Endometrium (tissue), 2 donors: ENCODE data around the gene IL34.
"Not testable (repeated sequence)": the region's sequence is repeated elsewhere in the genome, so short reads cannot be mapped to it uniquely, and the experiment has no call there.

ENCODE experiments used
- FAIRE-seq: peaks from 2 replicates; lab custom pipeline; 2012; peaks lifted over from hg19 to GRCh38; lab: Jason Lieb, UNC
- donor health status: control.
- donor health status: control.

Gene IL34

DNA sequence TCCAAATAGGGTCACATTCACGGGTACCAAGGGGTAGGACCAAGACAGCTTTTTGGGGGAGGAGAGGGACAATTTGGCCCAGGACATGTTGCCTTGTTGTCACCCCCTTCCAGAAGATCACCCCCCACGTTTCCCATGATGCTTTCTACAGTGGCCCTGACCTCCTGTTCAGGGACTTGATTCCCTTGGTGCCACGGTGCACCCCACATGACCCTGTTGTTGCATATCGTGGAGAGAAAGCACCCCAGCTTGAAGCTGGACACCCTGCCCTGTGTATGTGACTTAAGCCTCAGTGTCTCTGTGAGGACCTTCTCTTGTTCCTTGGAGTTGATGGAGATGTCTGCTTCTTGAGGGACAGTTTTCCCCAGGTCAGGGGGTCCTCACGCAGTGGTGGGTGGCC is 12.6 kb downstream of the IL34 start:
- FAIRE-seq = no peak

DNA sequence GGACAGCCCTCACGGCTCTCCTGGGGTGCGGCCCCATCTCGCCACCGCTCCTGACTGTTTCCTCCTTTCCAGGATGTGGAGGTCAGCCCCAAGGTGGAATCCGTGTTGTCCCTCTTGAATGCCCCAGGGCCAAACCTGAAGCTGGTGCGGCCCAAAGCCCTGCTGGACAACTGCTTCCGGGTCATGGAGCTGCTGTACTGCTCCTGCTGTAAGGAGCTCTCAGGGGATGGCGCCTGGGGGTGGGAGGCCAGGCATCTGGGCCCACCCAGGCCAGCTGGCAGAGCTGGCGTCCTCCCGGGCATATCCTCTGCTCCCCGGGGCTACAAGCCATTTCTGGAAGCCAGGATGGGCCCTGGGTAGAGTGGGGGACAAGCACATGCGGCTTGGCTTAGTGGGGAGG is 13.2 kb downstream of the IL34 start:
- no peak for FAIRE-seq

DNA sequence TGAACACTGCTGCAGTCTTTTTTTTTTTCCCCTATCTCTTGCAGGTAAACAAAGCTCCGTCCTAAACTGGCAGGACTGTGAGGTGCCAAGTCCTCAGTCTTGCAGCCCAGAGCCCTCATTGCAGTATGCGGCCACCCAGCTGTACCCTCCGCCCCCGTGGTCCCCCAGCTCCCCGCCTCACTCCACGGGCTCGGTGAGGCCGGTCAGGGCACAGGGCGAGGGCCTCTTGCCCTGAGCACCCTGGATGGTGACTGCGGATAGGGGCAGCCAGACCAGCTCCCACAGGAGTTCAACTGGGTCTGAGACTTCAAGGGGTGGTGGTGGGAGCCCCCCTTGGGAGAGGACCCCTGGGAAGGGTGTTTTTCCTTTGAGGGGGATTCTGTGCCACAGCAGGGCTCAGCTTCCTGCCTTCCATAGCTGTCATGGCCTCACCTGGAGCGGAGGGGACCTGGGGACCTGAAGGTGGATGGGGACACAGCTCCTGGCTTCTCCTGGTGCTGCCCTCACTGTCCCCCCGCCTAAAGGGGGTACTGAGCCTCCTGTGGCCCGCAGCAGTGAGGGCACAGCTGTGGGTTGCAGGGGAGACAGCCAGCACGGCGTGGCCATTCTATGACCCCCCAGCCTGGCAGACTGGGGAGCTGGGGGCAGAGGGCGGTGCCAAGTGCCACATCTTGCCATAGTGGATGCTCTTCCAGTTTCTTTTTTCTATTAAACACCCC is 13.8 kb downstream of the IL34 start:
- no peak for FAIRE-seq

DNA sequence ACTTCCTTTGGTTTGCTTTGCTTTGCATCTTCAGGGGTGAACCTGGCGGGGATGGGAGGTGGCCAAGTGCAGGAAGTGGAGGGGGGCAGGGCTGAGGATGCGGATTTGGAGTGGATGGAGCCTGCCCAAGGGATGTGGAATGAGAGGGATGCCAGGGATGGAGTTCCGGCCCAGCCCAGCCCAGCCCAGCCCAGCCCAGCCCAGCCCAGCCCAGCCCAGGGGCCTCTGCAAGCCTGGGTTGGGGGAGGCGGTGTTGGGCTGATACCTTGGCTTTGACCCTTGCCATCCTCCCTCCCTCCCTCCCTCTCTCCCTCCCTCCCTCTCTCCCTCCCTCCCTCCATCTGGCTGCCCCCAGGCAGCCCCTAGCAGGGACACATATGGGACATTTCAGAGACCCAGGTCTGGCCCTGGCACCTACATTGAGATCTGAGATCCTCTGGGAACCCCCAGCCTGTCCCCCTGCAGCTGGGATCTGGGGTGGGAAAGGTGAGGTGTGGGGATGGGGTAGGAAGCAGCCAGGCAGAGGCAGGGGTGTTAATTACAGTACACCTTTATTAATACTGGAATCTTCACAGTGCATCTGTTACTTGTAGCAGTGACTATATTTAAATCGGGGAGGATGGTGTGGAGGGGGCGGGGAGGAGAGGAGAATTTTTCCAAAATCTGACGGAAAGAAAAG is 14.5 kb downstream of the IL34 start:
- FAIRE-seq = no peak

DNA sequence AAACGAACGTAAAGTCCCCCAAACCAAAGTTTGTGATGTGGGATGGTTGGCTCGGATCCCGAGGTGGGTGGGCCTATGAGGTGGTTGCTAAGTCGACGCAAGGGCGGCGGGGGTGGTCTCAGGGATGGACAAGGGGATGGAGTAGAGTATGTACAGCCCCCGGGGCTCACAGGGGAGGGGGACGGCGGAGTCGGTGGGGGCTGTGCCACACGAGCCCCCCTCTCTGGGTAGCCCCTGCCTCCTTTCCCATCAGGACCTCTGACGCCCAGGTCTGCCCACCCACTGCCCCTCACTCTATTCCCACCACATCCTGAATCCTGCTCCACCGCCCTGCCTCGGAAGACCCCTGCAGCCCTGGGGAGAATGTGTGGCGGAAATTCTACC is 15.2 kb downstream of the IL34 start:
- no peak for FAIRE-seq

DNA sequence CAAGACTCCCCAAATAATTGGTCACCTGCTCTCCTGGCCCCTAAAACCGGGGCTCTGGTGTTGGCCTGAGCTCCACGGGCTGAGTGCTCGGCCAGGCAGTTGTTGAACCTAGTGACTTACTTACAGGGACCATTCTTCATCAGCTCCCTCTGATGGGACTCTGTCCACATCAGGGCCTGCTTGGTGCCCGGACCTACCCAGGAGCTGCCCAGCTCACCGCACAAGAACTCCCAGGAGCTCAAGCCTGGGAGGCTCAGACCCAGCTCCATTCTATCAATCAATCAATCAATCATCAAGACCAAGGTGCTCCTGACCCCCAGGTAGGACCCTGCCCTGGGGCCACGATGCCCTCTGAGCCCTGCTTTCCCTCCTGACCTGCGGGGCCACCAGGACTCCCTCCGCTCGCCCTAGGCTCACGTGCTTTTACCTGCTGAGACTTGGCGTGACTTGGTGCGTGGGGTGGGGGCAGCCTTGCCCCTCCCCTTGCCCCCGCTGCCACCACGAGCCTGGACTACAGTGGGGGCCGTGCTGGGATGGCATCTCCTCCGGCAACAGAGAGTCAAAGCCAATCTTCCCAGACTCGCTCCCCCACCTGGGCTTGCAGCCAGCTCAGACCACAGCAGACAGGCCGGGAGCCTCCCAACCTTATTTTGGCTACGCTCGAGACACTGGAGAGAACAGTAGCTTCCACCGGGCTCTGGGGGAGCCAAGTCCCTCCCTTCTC is 15.7 kb downstream of the IL34 start:
- no peak for FAIRE-seq

DNA sequence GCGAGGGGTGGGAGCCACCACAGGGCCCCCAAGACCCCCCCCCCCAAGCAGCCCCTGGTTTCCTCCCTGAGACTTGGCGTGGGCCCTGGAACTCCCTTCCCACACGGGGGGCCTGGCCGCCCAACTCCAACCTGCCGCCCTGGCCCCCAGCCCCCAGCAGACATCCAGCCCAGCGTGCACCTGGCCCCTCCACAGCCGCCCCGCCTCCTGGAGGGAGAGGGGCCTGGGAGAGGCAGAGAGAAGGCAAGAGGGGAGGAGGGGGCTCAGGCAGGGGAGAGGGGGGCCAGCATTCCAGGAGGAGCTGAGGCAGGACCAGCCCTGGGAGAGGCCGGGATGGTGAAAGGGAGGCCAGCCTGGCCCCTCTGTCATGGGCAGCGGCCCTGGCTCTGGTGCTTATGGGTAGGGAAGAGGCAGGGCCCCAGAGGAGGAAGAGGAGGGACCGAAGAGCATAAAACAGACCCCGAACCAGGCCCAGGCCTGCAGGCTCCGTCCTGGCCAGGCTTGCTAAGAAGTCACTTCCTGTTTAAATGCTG is 16.7 kb downstream of the IL34 start:
- no peak for FAIRE-seq

DNA sequence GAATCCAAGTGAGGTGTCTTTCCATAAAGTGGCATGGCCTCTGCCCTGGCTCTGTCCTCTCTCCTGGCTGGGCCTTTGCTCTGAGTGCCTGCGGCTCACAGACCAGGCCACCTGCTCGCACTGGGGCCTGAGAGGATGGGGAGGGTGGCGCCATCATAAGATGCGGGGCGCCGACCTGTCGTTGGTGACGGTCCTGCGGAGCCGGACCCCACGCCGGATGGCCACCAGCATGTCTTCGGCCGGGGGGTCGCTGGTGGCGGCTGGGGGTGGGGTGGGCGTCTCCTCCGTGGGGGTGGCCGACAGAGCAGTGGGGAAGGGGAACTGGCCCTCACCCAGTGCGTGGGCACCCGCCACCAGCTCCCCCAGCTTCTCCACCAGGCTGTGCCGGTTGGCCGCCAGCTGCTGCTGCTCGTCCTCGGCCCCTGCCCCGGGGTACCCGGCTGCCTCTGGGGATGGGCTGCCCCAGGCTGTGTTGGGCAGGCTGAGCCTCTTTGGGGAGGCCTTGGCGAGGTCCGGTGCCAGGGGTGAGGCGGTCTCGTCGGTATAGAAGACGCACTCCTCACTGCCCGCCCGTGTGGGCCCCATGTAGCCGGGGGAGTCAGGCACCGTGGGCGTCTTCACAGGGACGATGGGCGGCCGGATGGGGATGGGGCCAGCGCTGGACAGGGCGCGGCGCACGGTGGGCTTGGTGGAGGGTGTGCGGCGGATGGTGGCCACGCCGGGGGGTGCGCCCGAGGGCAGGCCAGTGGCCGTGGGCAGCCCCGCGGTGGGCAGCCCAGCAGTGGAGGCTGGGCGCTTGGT is 17.4 kb downstream of the IL34 start:
- FAIRE-seq = no peak

DNA sequence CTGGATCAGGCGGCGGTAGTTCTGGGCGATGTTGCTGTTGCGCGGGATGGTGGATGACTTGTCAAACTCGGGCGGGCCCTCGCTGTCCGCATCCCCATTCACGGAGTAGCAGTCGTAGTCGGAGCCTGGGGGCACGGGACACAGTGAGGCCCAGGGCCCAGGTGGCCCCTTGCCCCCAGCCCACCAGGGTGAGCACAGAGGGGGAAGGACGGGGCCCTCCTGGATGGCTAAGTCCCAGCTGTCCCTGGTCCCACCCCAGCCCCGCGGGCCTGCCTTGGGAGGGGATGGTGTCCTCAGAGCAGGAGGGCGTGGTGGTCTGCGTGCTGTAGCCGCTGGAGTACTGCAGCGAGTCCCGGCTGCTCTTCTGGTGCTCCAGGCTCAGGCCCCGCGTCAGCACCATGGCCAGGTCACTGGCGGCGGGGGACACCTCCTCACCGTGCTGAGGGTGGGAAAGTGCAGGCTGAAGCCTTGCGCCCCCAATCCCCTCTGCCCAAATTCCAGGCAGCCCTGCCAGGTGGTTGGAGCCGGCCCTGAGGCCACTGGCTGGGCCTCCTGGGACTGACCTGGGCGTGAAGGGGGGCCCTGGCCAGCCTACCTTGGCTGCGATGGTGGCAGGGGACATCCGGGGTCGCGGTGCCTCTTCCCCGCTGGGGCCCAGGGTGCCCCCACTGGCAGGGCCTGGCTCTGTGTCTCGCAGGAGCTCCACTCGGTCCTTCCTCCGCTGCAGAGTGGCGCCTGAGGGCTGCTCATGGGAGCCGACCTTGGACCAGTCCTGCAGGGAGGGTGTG is 18.2 kb downstream of the IL34 start:
- FAIRE-seq = no peak

DNA sequence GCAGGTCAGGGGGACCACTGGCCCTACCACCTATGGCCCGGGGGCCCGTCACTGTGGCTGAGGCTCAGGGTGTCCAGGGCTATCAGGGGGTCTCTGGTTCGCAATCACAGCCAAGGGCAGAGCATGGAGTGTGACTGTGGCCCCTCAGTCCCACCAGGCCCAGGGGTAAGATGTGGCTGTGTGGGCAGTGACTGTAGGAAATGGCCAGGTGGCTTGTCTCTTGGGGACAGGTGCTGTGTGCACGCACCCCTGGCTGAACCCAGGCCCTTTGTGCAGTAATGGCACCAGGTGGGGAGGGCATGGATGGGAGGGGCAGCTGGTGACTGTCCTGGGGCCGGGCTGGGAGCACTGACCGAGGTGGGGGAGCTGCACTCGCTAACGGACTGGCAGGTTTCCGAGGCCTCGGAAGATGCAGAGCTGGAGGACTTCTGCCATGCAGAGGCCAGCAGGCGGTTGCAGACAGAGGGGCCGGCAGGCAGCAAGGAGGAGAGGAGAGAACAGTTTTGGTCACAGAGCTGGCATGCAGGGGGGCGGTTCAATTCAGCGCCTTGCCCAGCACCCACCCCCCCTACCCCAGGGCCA is 18.8 kb downstream of the IL34 start:
- no peak for FAIRE-seq

DNA sequence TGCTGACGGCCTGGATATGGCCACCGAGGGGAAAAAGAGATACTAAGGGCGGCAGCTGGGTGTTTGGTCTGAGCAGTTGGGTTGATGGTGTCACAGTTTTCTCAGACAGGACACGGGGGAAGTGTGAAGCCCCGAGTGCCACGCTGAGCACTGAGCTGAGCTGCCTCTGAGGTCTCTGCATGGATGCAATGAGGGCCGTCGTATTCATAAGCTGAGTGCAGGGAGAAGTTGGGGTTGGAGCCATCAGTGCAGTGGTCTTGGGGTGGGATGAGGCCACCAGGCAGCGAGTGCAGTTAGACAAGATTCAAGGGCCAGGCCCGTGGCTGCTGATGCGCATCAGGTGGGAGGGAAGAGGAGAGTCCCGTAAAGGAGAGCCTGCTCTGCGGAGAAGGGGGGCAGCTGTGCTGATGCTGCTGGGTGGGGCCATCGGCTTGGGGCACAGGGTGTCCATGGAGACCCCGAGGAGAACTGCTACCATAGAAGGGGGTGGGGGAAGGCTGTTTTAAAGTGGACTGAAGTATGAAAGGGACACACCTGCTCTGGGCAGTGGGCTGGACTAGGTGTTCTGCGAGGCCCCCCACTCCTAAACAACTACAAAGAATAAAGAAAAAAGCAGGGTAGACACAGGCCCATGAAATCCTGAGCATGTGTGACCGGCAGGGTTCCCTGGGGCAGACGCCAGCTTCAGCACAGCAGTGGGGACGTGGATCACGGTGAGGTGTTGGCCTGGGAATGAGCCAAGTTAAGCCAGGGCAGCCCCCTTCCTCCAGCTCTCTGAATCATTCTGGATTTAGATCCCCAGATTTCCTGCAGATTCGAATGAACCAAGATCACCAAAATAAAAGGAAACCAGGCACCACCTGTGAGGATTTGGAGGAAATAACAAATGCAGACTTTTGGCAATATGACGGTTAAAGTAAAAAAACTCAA is 19.7 kb downstream of the IL34 start:
- FAIRE-seq = no peak

DNA sequence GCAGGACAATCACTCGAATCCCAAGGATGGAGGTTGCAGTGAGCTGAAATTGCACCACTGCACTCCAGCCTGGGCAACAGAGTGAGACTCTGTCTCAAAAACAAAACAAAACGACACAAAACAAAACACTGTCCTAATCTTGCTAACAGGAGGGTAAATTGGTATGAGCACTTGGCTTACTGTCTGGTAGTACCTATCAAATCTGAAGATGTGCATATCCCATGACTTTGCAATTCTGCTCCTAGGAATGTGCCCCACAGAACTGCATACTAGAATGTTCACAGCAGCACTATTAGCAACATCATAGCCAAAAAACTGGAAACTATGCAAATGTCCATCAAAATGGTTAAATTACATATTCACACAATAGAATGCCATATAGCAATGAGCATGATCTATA is 23.8 kb downstream of the IL34 start:
- no peak for FAIRE-seq

DNA sequence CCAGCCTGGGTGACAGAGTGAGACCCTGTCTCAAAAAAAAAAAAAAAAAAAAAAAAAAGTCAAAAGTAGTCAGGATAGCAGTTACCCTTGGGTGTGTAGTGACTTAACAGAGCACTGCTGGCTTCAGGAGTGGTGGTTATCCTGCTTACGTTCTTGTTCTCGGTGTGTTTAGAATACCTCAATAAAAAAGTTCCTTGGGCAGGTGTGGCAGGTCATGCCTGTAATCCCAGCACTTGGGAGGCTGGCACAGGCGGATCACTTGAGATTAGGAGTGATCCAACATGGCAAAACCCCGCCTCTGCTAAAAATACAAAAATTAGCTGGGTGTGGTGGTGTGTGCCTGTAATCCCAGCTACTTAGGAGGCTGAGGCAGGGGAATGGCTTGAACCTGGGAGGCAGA is 24.6 kb downstream of the IL34 start:
- FAIRE-seq = not testable (repeated sequence)

DNA sequence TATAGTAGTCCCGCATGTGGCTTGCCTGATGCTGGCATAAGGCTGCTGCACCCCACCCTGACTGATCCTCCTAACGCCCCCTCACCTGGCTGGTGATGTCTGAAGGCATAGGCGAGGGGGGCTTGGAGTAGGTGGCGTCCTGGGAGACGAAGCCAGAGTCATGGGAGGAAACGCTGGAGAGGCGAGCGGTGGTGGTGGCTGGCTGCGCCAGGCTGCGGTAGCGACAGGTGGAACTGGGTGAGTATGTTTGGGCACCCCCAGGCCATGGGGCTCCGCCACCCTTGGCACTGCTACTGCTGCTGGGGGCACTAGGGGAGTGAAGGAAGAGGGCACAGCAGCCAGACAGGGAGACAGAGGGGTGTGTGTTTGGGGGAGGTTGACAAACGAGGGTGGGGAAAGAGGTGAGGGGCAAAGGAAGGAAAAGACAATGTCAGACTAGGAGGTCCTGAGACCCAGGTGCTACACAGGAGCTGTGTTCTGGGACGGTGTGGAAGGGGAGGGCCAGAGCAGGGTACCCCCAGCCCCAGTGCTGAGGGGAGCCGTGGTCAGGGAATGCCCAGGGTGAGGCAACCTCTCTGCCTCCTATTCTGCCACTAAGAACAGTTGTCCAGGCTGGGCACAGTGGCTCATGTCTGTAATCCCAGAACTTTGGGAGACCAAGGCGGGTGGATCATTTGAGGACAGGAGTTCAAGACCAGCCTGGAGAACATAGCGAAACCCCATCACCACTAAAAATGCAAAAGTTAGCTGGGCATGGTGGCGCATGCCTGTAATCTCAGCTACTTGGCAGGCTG is 28.1 kb downstream of the IL34 start:
- no peak for FAIRE-seq

DNA sequence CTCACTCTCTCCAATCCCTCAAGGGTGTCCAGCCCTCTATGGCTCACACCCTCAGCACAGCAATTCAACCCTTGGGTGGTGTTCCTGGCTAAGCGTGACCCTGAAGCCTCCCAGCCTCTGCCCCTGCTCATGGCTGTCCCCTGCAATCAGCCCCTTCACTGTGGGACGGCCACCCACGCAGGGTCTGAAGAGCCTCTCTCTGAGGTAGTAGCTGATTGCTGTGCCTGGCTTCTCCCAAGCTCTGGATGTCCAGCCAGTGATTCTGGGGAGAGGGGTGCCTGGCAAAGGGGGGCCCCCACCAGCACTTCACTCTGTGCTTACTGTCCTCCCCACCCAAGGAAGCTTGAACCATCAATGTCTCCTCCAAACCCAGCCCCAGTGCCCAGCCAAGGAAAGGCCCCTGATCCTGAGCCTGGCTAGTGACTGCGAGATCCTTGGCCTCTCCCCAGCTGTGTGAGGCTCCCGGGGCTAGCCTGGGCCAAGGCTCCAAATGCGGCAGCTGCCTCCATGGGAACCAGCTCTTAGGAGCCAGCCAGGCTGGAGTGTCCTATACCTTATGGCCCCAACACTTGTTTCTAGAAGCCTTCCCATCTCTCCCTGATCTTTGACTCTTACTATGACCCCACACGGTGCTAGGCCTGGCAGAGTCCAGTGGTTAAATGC is 29.6 kb downstream of the IL34 start:
- FAIRE-seq = no peak

DNA sequence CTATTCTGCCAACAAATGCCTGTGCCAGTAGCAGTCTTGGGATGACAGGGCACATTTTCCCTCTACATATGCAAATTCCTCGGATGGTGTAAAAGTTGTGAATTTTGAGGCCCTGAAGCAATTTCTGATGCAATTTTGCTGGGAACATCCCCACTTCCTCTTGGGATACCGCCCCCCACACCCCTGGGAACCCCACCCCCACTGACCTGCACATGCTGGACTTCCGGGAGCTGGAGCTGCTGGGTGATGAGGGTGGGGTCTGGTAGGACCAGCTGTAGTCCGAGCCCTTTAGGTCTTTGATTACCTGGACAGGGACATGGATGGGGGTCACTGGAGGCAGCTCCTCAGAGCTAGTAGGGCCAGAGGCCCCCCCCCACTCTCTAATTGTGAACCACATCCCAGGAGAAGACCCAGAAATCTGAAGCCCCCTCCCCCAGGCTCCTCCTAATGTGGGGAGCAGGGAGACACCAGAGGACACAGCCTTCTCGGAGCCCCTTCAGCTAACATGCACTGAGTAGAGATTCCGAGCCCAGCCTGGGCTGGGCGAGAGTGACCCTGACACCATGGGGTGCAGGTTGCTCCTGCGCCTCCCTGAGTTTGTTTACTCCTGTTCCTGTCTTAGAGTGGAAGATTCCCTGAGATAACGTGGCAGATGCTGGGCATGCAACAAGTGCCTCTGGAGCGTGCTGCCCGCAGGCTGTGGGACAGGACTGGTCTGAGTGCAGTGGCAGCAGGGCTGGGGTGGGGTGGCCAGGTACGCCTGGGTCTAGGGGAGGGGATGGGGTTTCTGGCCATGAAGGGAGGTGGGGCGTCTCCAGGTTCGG is 30.5 kb downstream of the IL34 start:
- FAIRE-seq = no peak

DNA sequence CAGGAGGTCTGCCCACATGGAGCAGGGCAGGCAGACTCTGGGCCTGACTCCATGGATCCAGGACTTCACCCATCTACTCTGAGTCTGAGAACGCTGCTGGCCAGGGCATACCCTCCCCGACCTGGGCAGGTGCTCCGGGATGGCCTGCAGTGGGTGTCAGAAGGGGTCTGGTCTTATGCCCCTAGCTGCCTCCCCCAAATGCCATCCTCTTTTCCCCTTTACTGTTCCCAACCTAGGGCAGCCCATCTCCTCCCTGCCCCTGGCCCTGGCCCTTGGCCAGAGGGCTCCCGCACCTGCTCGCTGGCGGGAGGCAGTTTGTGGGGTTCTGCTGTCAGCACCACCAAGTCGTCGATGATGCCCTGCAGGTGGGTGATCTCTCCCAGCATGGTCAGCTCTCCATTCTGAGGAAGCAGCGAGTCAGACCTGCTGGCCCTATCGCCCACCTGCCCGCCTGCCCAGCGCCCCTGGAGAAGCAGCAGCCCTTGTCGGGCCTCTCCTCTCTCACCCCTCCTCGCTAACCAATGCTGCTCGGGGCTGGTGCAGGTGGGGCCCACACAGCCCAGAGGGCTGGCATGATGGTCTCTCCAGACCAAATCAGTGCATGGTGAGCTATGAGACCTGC is 31.3 kb downstream of the IL34 start:
- FAIRE-seq = no peak
